ENCODE data around the gene FRMPD2.

Gene FRMPD2

DNA sequence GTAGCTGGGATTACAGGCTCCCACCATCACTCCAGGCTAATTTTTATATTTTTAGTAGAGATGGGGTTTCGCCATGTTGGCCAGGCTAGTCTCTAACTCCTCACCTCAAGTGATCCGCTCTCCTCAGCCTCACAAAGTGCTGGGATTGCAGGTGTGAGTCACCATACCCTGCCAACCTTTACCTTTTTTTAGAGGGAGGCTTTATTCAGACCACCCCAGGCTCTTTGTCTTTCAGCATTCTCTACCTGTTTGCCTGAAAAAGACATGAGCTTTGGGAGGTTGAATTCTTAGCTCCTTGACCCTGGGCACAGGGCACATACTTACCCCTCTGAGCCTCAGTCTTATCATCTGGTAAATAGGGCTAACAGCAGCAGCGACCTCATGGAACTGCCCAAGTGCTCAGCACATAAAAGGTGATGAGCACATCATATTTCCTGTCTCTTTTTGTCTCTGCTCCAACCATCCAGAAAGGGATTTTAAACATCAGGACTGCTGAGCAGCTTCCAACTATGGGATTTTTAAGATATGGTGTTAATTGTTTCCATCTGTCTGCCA, 17.0 kb downstream of the FRMPD2 start:
- H3K9me3 ChIP-seq (ENCODE audit: insufficient read depth, low read length): no peaks in the 10 kb centered on the region
- no peak overlapping the region for H3K4me3 ChIP-seq (ENCODE audit: insufficient read length, low read depth)
- TF ChIP-seq YY1 (IDR thresholded peaks at IDR 0.05; ENCODE audit: insufficient read depth, insufficient read length) (no peak), ZNF274 (IDR thresholded peaks at IDR 0.05; ENCODE audit: low read depth, low read length) (no peak), SUZ12 (IDR thresholded peaks at IDR 0.05; ENCODE audit: extremely low read depth, insufficient read depth, insufficient read length) (no peak)
- no peaks in the 10 kb centered on the region for H3K4me1 ChIP-seq (ENCODE audit: insufficient read depth, insufficient read length)
- no peak for DNase-seq (ENCODE audit: low read depth, low spot score)
- no peaks in the 10 kb centered on the region for H3K27me3 ChIP-seq (ENCODE audit: insufficient read depth, insufficient read length)
- no peak overlapping the region for H3K9ac ChIP-seq (ENCODE audit: insufficient read length, low read depth)
- H3K36me3 ChIP-seq (ENCODE audit: insufficient read depth, insufficient read length, low read length): no peaks in the 10 kb centered on the region

DNA sequence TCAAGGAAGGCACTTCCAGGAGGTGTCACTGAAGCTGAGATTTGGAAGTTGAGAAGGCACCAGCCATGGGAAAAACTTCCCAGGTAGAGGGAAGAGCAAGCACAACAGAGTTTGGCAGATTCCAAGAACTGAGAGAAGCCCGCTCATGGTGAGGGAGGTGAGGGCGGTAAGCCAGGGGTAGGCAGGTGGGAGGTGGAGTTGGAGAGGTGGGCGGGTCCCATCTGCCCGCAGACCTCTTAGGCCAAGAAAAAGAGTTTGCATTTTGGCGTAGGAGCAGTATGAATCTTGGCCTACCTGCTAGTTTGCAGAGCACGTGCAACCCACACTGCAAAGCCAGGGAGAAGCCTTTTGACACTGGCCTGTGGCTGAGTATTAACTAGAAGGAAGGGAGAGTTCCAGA, 18.8 kb downstream of the FRMPD2 start:
- Histone ChIP-seq H3K36me3 (ENCODE audit: insufficient read depth, insufficient read length, low read length) (no peaks in the 10 kb centered on the region), H3K27me3 (ENCODE audit: insufficient read depth, insufficient read length) (no peaks in the 10 kb centered on the region), H3K9ac (ENCODE audit: insufficient read length, low read depth) (no peak overlapping the region), H3K4me3 (ENCODE audit: insufficient read length, low read depth) (no peak overlapping the region), H3K4me1 (ENCODE audit: insufficient read depth, insufficient read length) (no peaks in the 10 kb centered on the region), H3K9me3 (ENCODE audit: insufficient read depth, low read length) (no peaks in the 10 kb centered on the region)
- no peak for TF ChIP-seq ZNF274 (IDR thresholded peaks at IDR 0.05; ENCODE audit: low read depth, low read length)
- no peak for TF ChIP-seq YY1 (IDR thresholded peaks at IDR 0.05; ENCODE audit: insufficient read depth, insufficient read length)
- TF ChIP-seq SUZ12 (IDR thresholded peaks at IDR 0.05; ENCODE audit: extremely low read depth, insufficient read depth, insufficient read length): no peak
- DNase-seq (ENCODE audit: low read depth, low spot score): no peak

DNA sequence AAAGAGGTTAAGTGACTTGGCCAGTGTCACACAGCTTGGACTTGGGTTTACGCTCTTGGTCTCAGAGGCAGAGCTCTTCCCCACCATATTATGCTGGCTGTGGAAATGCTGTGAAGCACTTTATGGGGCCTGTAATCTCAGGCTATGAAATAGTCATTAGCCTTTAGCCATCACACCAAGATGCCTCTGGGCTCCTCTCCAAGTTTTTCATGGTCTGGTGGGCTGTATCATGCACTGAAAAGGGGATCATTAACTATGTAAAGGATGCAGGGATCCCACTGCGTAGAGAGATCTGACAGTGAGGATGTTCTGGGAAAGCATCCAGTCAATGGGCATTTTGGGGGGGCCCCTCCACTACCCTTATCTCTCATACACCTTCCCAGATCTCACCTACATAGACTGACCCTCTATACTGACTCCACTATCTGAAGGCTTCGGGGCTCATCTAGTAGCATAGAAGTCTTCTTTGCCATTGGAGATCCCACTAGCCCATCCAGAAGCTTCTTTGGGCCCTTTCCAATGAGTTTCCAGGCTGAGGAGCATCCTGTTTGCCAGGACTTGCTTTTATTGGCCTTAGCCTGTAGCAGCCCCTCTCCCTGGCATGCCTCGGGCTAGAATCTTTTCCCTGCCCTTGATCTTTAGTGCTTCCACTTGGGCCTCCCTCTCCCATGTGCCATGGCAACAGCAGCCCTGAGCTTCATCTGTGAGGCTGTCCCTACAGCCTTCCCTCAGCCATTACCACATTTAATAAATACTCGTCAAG, 19.6 kb downstream of the FRMPD2 start:
- Histone ChIP-seq H3K4me3 (ENCODE audit: insufficient read length, low read depth) (no peak overlapping the region), H3K4me1 (ENCODE audit: insufficient read depth, insufficient read length) (no peaks in the 10 kb centered on the region), H3K36me3 (ENCODE audit: insufficient read depth, insufficient read length, low read length) (no peaks in the 10 kb centered on the region), H3K9ac (ENCODE audit: insufficient read length, low read depth) (no peak overlapping the region), H3K9me3 (ENCODE audit: insufficient read depth, low read length) (no peaks in the 10 kb centered on the region), H3K27me3 (ENCODE audit: insufficient read depth, insufficient read length) (no peaks in the 10 kb centered on the region)
- TF ChIP-seq ZNF274 (IDR thresholded peaks at IDR 0.05; ENCODE audit: low read depth, low read length): no peak
- TF ChIP-seq SUZ12 (IDR thresholded peaks at IDR 0.05; ENCODE audit: extremely low read depth, insufficient read depth, insufficient read length): no peak
- no peak for TF ChIP-seq YY1 (IDR thresholded peaks at IDR 0.05; ENCODE audit: insufficient read depth, insufficient read length)
- DNase-seq (ENCODE audit: low read depth, low spot score): no peak

DNA sequence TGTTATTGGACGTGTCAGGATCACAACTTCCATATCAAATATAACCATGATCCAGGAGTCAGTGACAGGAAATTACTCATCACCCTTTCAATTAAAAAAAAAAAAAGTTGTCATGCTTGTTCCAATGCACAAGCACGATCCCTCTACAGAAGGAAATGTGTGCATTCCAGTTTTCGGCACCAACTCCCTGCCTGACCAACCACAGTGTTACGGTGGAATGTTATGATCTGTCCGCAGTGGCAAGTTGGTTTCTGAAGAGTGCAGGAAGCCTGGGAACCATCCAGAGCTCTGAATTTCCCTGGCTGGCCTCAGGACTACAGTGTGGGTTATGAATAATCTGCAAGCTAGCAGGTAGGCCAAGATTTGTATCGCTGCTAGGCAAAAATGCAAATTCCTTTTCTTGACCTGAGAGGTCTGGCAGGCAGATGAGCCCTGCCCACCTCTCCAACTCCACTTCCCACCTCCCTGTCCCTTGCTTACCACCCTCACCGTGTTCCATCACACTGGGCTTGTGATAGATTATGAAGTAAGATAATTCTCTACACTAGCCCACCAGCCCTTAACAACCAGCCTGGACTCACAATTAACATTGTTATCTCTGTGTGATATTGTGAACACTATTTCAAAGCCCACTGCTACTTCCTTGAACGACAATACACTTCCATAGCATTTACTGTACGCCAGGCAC, 20.4 kb downstream of the FRMPD2 start:
- TF ChIP-seq YY1 (IDR thresholded peaks at IDR 0.05; ENCODE audit: insufficient read depth, insufficient read length): no peak
- TF ChIP-seq SUZ12 (IDR thresholded peaks at IDR 0.05; ENCODE audit: extremely low read depth, insufficient read depth, insufficient read length): no peak
- no peak for TF ChIP-seq ZNF274 (IDR thresholded peaks at IDR 0.05; ENCODE audit: low read depth, low read length)
- Histone ChIP-seq H3K4me1 (ENCODE audit: insufficient read depth, insufficient read length) (no peaks in the 10 kb centered on the region), H3K4me3 (ENCODE audit: insufficient read length, low read depth) (no peak overlapping the region), H3K36me3 (ENCODE audit: insufficient read depth, insufficient read length, low read length) (no peaks in the 10 kb centered on the region), H3K27me3 (ENCODE audit: insufficient read depth, insufficient read length) (no peaks in the 10 kb centered on the region), H3K9ac (ENCODE audit: insufficient read length, low read depth) (no peak overlapping the region), H3K9me3 (ENCODE audit: insufficient read depth, low read length) (no peaks in the 10 kb centered on the region)
- no peak for DNase-seq (ENCODE audit: low read depth, low spot score)

DNA sequence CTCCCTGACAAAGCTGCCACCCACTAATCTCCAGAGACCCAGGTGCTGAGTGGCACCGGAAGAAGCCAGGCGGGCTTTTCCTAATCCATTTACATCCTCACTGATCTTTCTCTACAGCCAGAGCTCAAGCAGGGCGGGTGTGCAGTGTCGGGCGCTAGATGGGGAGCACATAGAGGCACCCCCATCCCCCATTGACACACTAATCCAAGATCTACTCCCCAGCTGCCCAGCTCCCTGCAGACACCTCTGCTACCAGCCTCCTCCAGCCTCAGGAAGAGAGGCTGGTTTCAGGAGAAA, 22.2 kb downstream of the FRMPD2 start:
- no peak for DNase-seq (ENCODE audit: low read depth, low spot score)
- TF ChIP-seq ZNF274 (IDR thresholded peaks at IDR 0.05; ENCODE audit: low read depth, low read length) (no peak), SUZ12 (IDR thresholded peaks at IDR 0.05; ENCODE audit: extremely low read depth, insufficient read depth, insufficient read length) (no peak), YY1 (IDR thresholded peaks at IDR 0.05; ENCODE audit: insufficient read depth, insufficient read length) (no peak)
- H3K4me3 ChIP-seq (ENCODE audit: insufficient read length, low read depth): no peak overlapping the region
- H3K36me3 ChIP-seq (ENCODE audit: insufficient read depth, insufficient read length, low read length): no peaks in the 10 kb centered on the region
- H3K9me3 ChIP-seq (ENCODE audit: insufficient read depth, low read length): no peaks in the 10 kb centered on the region
- no peaks in the 10 kb centered on the region for H3K27me3 ChIP-seq (ENCODE audit: insufficient read depth, insufficient read length)
- H3K4me1 ChIP-seq (ENCODE audit: insufficient read depth, insufficient read length): no peaks in the 10 kb centered on the region
- no peak overlapping the region for H3K9ac ChIP-seq (ENCODE audit: insufficient read length, low read depth)

DNA sequence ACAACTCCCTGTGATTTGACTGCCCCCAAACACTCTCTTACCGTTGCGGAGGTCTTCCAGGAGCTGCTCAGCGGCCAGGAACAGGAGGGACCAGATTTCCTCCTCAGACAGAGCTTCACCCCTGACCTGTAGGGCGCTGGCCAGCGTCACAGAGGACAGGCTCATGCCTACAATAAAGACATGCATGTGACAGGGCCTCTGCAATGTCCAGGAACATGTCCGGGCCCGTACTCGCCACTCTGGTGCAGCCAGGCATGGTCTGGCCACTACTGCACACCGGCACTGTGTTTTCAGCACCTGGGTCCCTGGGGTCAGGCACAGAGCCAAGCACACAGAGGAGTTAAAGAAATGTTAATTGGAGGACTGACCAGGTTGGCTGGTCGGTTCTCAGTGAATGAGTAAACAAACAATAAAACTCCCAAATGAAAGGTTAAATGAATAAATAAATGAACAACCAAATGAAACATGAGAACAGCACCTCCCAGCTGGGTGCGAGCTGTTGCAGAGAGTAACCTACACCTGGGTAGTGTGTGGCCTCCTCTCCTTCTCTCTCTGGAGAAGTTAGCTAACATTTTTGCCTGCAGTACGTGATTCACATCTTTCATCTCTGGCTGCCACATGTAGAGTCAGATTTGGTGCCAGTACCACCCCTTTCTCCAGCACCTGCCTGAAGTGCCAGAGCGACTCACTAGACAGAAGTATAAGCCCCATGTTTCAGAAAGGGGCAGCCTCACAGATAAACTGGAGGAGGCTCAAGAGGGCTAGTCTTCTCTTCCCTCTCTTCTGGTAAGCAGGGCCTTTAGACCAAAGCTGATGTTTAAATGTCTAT, 22.8 kb downstream of the FRMPD2 start:
- Histone ChIP-seq H3K9me3 (ENCODE audit: insufficient read depth, low read length) (no peaks in the 10 kb centered on the region), H3K27me3 (ENCODE audit: insufficient read depth, insufficient read length) (no peaks in the 10 kb centered on the region), H3K4me3 (ENCODE audit: insufficient read length, low read depth) (no peak overlapping the region), H3K9ac (ENCODE audit: insufficient read length, low read depth) (no peak overlapping the region), H3K4me1 (ENCODE audit: insufficient read depth, insufficient read length) (no peaks in the 10 kb centered on the region), H3K36me3 (ENCODE audit: insufficient read depth, insufficient read length, low read length) (no peaks in the 10 kb centered on the region)
- TF ChIP-seq SUZ12 (IDR thresholded peaks at IDR 0.05; ENCODE audit: extremely low read depth, insufficient read depth, insufficient read length) (no peak), ZNF274 (IDR thresholded peaks at IDR 0.05; ENCODE audit: low read depth, low read length) (no peak), YY1 (IDR thresholded peaks at IDR 0.05; ENCODE audit: insufficient read depth, insufficient read length) (no peak)
- DNase-seq (ENCODE audit: low read depth, low spot score): no peak

DNA sequence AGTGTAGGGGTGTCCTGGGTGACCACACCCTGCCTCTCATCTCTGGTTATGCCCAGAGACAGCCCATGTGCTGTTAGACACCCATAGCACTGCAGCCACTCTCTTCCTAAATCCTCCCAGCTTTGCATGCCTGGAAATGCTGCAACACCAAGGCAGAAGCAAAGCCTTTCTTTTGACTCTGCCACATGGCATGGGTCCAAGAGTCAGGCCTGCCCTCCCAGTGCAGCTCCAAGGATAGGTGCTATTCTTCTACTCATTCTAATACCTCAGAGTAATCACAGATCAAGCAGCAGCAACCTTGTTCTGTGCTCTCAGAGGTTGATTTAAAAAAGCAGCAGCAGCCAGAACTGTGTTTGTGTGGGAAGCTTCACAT, 23.4 kb downstream of the FRMPD2 start:
- no peaks in the 10 kb centered on the region for H3K4me1 ChIP-seq (ENCODE audit: insufficient read depth, insufficient read length)
- H3K9ac ChIP-seq (ENCODE audit: insufficient read length, low read depth): no peak overlapping the region
- no peaks in the 10 kb centered on the region for H3K27me3 ChIP-seq (ENCODE audit: insufficient read depth, insufficient read length)
- no peaks in the 10 kb centered on the region for H3K9me3 ChIP-seq (ENCODE audit: insufficient read depth, low read length)
- H3K4me3 ChIP-seq (ENCODE audit: insufficient read length, low read depth): no peak overlapping the region
- no peak for DNase-seq (ENCODE audit: low read depth, low spot score)
- no peak for TF ChIP-seq ZNF274 (IDR thresholded peaks at IDR 0.05; ENCODE audit: low read depth, low read length)
- TF ChIP-seq SUZ12 (IDR thresholded peaks at IDR 0.05; ENCODE audit: extremely low read depth, insufficient read depth, insufficient read length): no peak
- TF ChIP-seq YY1 (IDR thresholded peaks at IDR 0.05; ENCODE audit: insufficient read depth, insufficient read length): no peak
- H3K36me3 ChIP-seq (ENCODE audit: insufficient read depth, insufficient read length, low read length): no peaks in the 10 kb centered on the region
